NCI-H2171 treated with DMSO at 0.1 percent for 48 hours (cell line): Measurements from ENCODE around the gene SYS1.
A peak's percentile ranks its signal among the peaks of the same experiment; 100 is the strongest.

Source experiments
- DNase-seq: peaks from one replicate; lab custom pipeline; 2025; lab: John Stamatoyannopoulos, UW

SYS1 gene

DNA sequence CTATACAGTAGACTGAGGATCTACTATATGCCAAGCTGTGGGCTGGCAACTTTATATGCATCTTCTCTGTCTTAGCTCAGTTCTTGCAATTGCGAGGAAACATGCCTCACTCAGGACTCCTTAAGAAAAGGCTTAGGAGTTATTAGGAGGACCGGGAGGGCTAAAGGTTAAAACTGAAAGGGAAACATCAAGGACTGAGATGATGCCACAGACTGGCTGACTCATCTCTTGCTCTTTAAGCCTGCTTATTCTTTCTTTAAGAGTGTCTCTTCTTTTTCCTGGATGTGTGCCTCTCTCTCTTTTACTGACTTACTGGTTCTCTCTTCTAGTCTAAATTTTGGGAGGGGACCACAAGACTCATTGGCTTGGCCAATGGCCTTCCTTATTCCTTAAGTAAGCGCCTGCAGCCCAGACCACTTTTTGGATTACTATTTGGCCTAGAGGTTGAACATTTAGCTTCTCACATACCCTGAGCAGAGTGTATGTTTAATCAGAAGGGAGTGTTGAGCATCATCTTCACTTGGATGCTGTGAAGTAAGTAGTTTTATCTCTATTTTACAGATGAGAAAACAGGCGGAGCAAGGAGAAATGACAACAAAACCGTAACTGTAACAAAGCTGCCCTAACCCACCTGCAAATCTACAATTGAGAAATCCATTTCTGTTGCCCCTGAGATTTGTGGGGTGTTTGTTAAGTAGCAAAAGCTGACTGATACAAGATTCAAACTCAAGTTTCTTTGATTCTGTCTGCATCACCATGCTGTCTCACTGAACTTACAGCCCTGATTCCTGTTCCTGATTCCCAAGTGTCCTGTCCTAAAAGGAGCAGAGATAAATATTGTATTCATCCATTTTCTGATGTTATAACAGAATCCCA, 7.5 kb upstream of the SYS1 start:
- no peak for DNase-seq

DNA sequence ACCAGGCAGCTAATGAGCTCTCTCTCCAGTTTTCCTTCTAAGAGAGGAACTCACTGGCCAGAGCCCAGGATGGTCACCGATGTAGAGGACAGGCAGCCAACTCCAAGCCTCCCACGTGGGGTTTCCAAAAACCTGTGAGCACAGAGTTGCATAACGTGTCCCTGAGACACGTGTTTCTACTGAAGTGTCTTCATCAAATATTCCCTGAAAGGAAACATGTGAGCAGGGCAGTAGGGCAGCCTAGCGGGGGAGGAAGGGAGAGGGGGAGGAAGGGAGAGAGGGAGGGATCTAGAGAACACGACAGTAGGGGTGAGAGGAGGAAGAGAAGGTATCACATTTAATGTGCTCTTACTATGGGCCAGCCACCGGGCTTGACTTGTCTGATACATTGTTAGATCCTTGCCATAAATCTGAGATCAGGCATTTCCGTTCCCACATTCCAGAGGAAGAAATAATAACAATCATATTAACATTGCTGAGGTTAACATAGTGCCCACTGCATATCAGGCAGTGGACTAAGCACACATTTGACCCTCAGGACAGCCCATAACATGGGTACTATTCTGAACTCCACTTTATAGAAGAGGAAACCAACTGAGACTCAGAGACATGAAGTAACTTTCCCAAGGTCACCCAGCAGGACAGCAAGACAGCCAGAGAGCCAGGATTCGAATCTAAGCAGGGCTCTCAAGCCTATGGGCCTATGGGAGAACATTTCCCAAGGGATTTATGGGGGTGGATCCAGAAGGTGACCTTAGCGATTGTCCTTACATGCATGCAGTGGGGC, 4.5 kb upstream of the SYS1 start:
- DNase-seq, result no peak

DNA sequence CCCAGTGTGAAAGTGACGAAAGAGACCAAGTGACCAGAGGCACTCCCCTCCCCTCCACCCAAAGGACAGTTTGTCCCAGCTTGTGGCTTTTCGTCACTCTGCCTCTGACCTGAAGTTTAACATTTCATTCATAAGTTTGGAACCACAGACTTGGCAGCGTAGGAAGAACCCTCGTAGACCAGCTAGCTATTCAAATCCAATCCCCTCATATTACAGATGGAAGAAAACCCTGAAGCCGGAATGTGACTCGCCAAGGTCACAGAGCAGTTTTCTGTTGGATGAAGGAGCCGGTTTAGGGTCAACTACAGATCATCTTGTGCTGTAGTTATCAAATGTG, 3.9 kb upstream of the SYS1 start:
- DNase-seq, result no peak

DNA sequence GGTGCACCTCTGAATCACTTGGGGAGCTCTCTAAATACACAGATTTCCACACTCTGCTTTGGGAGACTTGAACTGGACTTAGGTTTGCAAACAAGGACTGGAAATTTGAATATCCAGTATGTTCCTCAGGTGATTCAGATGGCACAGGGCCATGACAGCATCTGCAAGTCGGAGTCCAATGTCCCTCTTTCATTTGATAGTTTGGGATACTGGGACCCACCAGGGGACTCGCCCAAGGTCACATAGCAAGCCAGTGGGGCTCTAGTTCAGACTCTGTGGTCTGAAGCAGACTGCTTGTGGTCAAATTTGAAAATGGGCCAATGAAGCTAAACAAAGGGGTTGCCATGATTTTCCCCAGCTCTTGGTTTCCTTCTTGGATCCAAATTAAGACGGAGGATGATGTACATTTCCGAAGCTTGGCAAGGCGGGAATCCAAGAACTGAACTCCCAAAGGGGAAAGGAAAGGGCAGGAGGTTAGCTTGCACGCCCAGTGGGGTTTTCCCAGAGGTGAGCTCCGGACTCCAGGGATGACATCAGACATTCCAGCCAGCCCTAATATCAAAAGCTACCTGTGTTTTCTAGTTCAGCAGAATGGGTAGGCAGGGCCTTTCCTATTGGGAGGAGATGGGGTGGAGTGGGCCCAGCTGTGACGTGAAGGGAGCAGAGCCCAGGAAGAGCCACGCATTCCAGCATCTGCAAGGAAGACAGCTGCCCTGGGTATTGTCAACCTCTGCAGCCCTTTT, 3.4 kb upstream of the SYS1 start:
- DNase-seq, result no peak

DNA sequence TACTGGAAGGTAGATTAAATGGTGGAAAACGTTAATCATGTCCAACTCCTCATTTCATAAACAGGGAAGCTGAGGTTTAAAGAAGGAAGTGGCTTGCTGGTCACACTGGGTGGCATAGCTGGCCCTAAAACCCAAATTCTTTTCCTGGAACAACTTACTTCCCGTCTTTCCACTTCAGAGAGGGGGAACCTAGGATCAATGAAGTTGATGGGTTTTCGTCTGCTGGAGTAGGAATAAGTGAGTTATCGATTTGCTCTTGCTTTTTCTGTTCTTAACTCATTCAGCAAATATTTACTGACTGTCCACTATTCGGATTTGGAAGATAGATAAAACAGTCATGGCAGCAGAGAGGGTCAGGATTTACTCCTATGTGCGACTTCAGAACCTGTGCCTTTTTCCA, 1.2 kb upstream of the SYS1 start:
- DNase-seq, result no peak

DNA sequence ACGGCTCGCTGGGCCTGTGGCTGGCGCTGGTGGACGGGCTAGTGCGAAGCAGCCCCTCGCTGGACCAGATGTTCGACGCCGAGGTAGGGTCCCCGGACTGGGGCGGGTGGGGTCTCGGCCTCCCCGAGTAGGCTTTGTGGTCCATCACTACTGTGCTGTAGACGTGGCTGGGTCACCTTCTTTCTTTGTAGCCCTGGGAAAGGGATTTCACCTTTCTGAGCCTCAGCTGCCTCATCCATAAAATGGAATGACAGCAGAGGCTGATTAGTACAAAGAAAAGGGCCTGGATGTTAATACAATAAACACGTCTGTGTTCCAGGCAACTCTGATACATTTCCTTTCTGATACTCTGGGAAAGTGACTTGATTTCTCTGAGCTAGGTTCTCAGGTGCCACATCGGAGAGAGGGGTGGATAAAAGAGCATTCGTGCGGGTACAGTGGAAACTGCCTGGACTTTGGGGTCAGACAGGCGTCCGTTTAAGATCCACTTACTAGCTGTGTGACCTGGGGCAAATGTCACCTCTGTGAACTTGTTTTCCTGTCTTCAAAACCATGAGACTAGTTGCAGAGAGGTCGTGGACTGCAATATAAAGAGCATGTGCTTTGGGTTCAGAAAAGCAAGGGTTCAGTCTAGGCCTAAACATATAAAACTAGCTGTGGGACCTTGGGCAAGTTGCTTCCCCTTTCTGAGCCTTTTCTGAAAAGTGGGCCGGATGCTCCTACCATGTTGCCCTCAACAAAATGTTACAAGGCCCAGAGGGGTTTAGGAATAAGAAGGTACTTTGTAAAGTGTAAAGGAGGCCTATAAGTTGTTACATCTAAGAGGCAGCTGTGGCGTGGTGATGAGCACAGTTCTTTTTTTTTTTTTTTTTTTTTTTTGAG, 896 bp downstream of the SYS1 start:
- no peak for DNase-seq

DNA sequence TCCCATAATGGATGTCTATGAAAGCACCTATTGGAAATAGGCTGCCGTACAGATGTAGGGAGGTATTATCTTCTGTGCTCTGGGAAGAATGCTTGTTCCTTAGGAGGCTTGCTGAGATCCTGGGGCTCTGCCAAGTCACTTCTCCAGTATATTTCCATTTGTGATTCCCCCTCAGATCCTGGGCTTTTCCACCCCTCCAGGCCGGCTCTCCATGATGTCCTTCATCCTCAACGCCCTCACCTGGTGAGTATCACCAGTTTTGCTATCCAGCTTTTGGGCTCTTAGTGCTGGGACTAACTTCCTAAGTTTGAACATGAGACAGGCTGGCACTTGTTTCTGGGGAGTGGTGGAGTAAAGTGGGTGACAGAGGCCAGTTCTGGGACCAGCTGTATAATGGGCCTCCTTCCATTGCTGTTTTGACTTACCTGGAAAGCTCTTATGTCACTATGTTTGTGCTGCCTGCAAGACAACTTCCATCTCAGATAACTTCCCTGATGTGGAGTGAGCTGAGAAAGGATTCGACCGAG, 2.6 kb downstream of the SYS1 start:
- no peak for DNase-seq

DNA sequence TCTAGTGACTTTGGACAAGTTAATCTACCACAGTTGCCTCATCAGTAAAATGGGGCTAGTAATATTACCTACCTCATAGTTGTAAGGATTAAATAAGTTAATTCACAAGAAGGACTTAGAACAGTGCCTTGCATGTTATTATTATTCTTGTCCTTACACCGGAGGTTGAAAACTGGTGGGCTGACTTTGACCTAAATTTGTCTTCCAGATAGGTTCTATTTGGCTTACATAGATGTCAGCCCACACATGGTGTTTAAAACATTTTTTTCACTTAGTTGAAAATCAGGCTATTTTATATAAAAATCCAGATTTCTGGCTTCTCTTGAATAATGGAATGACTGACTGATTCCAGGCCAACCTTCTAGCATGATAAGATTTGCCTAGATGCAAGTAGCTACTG, 3.2 kb downstream of the SYS1 start:
- no peak for DNase-seq

DNA sequence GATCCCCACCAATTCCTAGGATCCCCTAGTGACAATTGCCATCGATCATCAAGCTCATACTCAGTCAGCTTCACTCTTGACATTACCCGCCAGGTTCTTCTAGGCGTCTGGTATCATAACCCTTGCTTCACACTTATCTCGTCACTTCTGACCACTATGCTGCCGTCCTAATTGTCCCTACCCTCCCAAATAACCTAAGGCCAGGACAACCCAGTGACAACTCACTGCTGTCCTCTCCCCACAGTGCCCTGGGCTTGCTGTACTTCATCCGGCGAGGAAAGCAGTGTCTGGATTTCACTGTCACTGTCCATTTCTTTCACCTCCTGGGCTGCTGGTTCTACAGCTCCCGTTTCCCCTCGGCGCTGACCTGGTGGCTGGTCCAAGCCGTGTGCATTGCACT, 3.7 kb downstream of the SYS1 start:
- DNase-seq, result no peak

DNA sequence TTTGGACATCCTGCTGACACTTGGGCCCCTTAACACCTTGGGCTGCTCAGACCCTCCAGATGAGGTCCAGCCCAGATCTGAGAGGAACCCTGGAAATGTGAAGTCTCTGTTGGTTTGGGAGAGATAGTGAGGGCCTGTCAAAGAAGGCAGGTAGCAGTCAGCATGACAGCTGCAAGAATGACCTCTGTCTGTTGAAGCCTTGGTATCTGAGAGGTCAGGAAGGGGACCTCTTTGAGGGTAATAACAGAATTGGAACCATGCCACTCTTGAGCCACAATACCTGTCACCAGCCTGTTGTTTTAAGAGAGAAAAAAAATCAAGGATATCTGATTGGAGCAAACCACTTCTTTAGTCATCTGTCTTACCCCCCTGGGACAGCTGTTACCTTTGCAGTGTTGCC, 4.2 kb downstream of the SYS1 start:
- DNase-seq, result no peak

DNA sequence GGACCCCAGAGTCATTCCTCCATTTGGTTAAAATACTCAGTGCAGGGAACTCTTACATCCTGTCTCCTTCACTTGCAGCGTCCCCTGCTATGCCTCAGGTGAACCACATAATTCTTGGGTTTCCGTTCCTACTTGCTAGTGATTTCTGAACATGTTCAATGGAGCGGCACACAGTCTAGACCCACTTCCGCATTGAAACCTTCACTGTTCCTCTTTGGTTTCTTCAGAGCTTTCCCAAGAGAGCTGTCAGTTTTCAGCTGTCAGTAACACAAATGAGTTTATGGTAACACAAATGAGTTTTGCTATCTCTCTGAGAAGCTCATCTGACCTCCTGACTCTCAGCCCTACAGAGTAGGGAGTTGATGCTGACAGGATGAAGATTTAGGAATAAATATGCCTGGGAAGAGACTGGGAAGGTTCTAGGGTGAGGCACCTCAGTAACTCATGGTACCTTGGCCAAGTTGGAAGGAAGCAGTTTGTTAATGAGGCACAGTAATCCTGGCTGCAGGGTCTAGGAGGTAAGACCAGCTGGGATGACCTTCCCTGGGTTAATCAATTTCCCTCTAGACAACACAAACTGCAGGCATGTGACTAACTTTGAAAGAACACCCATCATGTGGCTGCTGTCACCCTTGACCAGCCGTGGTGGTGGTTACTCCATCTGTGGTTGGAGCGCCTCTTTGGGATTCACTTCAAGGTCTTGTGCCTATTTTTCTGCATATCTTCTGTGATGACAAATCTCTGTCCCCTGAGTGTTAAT, 5.4 kb downstream of the SYS1 start:
- no peak for DNase-seq

DNA sequence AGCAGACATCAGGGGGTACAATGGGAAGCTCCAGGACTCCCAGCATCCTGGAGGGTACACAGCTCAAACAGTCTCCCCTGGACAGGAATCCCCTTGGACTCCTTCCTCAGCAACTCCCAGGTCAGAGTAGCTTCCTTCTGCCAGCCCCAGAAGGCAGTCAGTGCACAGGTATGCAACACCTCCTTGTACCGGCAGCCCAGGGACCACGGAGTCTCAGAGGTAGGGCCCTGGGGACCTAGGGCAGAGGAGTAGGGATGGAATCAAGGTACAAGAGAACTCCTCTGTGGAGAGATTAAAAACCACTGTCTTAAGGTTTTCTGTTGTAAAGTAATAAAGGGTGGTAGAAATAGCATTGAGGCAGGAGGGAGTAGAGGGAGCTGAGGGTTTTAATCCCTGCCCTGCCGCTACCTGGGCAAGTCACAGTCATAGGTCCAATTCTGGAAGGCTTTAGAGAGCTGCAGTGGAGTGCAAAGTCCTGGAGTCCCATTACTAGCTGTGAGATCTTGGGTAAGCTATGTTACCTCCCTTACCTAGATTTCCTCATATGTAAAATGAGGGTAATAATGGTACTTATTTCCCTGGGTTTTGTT, 7.7 kb downstream of the SYS1 start:
- no peak for DNase-seq

DNA sequence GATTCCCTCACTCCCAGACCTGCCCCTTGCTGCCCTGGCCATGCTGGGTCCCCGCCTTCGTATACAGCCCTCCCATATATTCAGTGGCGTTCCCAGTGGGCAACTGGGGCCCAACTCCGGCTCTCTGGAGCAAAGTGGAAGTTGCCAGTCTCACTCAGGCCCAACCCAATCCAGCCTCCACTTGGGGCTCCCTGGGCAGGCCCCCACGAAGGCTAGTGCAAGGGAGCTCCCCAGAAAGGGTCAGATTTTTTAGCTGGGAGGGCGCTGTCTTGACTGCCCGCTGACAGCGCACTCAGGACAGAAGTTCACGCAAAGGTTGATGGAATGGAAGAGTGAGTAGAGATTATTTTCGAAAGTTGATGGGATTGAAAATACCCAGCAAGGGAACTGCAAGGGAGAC, 9.3 kb downstream of the SYS1 start:
- no peak for DNase-seq

DNA sequence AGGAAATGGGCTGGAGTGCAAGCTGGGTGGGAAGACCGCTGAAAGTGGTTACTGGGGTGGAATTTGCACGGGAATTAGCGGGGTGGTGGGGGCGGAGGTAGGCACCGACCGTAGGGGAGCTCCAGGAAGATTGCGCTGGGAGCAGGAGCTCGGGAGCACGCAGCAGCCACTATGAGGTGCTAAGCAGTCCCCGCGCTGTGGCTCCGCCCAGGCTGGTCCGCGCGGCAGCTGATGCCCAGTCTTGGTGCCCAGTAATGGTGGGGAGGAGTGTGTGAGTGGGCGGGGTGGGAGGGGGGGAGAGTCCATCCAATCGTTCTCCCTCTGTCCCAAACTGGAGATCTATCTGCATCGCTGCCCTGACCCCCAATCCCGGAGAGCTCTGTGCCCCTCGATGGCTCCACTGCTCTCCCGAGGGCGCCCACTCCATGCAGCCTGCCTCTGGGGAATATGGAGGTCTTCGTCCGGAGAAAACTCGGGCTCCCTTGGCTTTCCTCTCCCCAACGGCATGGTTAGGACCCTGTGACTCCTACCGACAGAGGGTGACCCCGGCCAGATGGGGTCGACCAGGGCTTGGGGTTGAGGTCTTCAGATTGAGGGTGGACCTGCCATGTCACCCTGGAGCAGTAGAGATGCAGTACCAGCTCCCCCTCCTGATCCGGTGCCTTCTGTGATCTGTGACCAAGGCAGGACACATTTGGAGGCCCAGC, 9.8 kb downstream of the SYS1 start:
- no peak for DNase-seq

DNA sequence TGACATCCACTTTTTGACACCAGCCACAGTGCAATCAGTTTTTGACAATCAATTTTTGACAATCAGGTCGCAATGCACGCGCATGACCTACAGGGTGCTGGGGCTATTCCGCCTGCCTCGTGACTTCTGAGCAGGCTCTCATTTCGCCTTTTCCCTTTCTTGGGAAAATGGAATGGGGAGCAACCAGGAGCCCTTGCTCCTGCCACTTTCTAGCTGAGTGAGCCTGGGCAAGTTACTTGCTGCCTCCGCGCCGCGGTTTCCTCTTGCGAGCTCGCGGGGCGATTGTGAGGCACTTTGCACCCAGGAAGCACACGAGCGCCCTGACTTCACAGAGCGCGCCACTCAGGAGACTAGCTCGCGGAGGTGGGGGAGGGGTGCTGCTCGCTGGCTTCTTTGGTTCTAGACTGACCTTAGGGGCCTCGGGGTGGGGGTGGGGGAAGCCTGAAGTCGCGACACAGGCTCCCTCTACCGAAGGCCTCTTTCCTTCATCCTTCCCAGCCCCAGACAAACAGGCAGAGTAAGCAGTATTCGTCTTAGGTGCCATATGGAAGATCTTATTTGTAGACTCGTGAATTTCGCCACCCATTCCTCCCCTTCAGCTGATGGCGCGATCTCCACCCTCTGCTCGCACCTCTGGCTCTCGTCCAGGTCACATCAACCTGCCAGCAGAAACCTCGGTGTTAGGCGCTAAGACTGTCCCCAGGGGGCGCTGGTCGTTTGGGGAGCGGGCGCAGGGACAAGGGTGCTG, 10.6 kb downstream of the SYS1 start:
- peak; percentile 32 for DNase-seq

DNA sequence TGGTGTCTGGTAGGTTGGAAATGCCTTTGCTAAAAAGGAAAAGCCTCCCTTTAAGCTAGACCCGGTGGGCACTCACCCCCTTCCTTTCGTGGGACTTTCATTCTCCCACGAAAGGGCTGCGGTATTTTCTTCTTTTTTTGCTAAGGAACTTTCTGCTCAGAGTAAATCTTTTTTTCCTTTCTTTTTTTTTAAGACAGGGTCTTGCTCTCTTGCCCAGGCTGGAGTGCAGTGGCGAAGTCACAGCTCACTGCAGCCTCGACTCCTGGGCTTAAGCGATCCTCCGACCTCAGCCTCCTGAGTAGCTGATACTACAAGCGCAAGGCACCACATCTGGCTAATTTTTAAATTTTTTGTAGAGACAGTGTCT, 11.1 kb downstream of the SYS1 start:
- DNase-seq, result no peak

DNA sequence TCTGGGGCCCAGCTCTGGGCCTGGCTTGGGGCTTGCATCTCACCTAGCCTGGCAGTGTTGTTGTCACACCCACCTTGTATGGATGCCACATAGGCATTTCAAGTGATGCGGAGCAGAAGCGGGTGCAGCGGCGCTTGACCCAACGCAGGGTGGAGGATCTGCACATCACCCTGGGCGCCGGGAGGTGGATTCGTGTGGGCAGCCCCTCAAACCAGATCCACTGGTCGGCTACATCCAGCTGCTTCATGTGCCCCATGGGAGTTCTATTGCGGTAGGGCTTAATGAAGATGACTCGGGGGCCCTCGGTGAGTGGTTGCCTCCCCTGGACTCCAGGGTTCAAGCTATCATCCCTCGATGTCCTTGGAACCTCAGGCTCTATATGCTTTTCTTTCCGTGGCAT, 12.0 kb downstream of the SYS1 start:
- no peak for DNase-seq

DNA sequence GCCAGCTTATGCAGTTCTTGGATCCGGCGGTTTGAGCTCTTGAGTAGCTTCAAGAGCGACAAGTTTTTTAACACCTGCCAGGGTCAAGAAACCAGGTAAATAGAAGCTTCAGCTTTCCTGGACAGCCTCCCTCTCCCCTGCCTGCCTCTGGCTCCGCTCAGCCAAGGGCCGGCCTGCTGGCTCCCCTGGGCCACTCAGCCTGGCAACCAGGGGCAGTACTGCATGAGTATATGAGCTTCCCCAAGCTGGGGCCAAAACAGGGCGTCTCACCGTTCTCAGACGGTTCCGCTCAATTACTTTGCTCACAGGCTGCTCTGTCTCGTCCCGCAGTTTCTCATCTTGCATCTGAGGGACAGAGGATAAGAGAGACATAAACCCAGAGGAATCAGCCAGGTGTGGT, 14.3 kb downstream of the SYS1 start:
- DNase-seq, result no peak

DNA sequence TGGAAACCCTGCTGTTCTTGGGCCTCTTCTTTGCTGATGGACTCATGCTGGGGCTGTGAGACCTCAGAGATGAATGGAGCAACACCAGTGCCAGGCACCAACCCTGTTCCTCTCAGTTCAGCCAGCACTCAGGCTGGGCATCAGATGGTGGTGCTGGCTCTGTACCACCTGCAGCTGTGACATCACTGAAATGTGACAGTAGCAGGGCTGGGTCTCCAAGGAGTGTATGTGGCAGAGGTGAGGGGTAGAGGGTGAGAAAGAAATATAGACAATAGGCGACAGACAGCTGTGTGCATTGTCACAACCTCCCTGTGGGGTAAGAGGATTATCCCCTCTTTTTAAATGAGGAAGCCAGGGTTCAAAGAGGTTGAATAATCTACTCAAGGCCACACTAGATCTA, 15.2 kb downstream of the SYS1 start, which contains the start of gene TP53TG5:
TP53TG5 (minus strand) TSS at position 135 of the 400 bp plus-strand sequence; CDS start at position 46, 89 bp downstream.
- DNase-seq, result no peak
